ENCODE results near the gene MAD2L1.

MAD2L1 gene

DNA sequence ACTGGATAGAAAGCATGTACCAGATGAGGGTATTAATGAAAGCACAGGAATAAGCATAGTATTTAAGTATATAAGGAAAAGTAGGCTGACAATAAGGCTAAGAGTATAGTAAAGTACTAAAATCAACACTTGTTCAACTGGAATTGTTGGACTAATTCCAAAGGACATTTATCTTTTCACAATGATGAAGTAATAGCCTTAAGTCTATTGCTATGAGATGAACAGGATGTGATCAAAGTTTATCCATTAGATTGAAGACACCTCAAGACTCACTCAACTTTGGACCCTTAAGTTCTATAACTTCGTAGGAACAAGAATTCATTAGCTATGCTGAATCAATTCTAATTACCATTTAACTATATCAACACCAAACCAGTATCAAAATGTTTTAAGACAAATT, 7.6 kb downstream of the MAD2L1 start:
- DNase-seq (ENCODE audit: low read depth in 2 of 2) = no peak

DNA sequence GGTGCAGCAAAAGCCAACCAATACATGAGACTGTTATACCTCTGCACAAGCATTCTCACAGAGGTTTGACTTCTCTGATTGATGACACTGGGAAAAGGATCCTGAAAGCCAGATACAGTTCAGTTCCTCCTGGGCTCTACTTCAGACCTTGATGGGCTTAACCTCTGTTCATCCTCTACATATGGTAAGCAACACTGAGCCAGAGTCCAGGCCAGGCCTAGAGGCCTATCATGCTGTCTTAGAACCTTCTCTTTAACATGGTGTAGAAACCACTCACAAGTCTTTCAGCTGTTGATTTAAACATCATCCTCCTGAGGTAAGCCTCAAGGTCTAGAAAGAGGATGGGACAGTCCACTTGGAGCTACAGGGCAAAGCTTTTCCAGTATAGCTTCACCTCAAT, 9.2 kb downstream of the MAD2L1 start:
- no peak for DNase-seq (ENCODE audit: low read depth in 2 of 2)

GRCh38 chr4:120056246-120056645, 10.4 kb downstream of the MAD2L1 start:
- DNase-seq (ENCODE audit: low read depth in 2 of 2) = no peak

DNA sequence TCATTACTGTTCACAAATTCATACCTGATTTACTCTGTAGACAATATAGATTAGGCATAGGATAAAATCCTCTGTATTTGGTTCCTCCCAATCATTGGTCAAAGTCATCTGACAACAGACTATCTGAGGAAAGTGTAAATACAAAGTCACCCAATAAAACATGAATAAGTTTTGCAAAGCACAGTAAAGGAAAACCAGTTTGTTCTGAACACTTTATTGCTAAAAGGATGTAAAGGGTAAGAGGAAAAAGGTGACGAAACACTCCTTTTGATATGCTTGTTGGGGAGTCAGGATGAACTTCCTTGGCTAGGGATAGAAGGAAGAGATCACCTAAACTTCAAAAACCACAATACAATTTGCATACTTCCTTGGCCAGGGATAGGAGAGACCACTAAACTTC, 10.9 kb downstream of the MAD2L1 start:
- no peak for DNase-seq (ENCODE audit: low read depth in 2 of 2)

DNA sequence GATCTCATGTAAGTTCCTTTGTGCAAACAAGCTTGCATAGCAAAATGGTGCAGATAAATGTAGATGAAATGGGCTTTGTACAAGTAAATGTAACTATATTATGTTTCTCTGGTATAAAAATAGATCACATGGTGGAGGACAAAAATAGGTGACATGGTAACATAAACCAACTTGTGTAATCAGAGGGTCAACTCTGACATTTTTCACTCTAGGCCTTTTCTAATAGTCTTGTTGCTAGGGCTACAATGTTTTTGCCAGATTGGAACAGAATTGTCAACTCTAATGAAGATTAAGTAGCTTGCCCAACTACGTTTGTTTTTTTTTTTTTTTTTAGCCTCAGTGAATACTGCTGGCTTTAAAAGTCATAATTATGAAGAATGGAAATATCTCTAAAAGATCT, 11.5 kb downstream of the MAD2L1 start:
- DNase-seq (ENCODE audit: low read depth in 2 of 2) = no peak

DNA sequence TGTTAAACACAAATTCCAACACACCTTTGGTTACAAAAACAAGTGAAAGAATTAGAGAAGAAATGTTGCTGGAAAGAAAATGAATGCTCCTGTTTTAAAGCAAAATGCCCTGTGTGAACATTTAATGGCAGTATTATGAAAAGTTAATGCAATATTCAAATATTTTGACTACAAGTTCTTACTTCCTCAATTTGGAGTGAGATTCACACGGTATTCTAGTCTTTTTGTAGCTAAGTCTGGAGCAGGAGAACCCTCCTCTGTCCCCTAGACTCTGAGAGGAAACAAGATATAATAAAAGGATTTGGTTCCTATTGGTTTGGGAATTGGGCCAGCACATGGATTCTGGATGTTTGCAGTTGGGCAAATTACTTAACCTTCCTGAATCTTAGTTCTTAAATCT, 12.7 kb downstream of the MAD2L1 start:
- DNase-seq (ENCODE audit: low read depth in 2 of 2) = no peak

GRCh38 chr4:120052856-120053255, 13.8 kb downstream of the MAD2L1 start:
- no peak for DNase-seq (ENCODE audit: low read depth in 2 of 2)

GRCh38 chr4:120051253-120051652, 15.4 kb downstream of the MAD2L1 start:
- no peak for DNase-seq (ENCODE audit: low read depth in 2 of 2)

DNA sequence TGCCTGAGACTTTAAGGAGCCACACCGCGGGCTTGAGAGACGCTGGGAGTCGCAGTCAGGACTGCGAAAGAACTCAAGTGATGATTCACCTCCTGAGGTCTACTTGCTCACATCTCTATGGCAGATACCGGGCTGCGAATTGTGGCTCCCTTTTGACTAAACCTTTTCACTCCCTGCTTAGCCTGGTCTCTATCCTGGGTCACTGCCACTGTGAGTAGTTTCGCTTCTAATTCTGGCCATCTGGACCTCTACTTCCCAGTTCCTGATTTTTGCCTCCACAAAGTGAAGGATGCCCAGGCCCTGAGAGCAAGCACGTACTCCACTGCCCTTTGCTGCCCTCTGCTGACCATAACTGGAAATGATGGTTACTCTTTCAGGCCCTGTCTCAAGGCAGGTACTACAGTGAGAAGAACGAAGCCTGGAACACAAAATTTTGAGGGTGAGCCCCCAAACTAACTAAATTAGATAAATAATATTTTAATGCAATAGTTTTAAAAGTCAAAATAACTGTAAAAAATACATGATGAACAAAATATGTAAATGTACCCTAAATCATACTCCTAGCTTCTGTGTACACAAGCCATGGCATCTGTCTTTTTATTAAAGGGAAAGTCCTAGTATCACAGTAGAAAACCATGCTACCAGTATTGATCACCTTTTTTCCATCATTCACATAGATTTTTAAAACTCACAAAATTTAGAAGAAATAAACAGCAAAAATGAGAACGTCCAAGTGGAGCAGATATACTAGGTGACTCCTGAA, 16.7 kb downstream of the MAD2L1 start:
- peak; percentile 19 to 28 for DNase-seq (ENCODE audit: low read depth in 2 of 2)

GRCh38 chr4:120043828-120044227, 22.8 kb downstream of the MAD2L1 start:
- DNase-seq (ENCODE audit: low read depth in 2 of 2) = no peak

GRCh38 chr4:120037411-120037810, 29.2 kb downstream of the MAD2L1 start:
- DNase-seq (ENCODE audit: low read depth in 2 of 2) = no peak

DNA sequence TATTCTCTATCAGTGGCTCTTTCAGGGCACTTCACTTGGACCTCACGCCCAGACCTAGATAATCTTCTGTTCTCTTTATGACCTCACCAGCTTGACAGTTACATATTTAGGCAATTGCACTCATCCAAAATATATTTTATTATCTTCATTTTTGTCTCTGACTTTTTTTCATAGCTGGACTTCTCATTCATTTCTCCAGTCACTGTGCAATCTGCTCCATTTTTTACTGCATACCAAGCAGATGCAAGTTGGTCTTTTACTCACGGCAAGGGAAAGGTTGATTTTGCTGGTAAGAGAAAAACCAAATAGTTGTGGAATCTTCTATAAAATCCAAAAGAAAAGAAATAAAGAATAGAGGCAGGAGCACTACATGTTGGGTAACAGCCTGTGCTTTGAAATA, 31.7 kb downstream of the MAD2L1 start:
- DNase-seq (ENCODE audit: low read depth in 2 of 2) = no peak

- DNase-seq (ENCODE audit: low read depth in 2 of 2) = no peak
These were observed 39.8 kb downstream of the MAD2L1 start for GRCh38 chr4:120026853-120027252.

GRCh38 chr4:120025516-120025915, 41.1 kb downstream of the MAD2L1 start:
- no peak for DNase-seq (ENCODE audit: low read depth in 2 of 2)

DNA sequence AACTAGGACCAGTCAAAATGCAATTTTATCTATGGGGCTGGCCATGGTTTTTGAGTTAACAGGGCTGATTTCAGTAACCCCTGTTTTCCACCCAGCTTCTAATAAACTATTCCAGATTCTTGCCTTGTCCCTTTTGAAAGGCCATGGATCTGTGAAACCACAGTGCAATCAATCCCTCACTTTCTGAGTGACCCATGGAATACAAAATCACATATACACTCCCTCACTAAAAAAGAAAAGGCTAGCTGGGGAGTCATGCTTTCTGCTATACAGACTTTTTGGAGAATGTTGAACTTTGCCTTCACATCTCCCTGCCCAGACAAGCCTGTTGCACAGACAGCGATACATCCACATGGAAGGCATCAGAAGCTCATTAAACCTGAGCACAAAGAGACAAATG, 47.9 kb downstream of the MAD2L1 start:
- DNase-seq (ENCODE audit: low read depth in 2 of 2) = no peak

DNA sequence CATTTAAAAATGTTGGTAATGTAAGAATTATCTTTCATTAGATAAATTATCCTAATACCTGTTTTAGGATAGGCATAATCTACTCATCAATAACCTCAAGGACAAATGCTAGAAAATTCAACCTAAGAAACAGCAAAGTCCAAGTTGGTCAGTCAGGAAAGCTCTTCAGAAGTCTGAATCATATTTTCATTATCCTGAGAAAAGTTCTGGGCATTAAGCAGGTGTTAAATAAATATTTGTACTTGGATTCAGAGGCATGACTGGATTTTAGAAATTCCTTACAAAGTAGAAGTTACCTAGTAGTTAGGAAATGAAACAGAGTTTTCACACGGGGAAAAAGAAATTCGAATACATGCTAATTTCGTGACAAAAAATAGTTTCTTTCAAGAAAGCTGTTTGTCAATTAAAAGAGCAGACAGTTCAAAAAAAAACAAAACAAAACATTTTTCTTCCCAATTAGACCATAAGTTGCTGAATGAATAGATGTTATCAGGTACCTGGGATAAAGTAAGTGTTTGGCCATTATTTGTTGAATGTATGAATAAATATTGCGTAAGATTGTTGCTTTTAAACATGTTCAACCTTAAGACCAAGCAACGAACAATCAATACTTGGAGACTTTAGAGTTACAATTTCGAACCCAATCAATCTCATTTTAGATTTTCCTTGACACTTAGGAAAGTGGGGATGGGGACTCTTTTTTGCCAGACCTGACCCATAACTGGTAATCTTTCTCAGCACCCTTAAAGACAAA, 48.5 kb downstream of the MAD2L1 start:
- no peak for DNase-seq (ENCODE audit: low read depth in 2 of 2)

DNA sequence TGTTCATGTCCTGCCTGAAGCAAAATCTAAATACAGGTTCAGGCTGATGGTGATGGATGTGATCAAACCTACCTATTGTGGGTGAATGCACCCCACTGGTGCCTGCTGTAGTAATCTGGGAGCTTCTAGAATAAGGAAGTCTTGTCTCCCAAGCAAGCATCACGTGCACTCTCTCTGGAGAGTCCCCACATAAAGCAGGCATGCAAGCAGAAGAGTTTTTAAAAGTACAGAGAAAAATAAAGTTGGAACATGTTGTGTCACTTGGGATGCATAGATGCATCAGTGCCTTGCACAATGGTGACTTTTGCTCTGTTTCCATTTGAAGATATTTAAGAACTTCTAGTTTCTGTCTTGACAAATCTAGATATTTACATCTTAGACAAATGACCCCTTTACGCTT, 54.9 kb downstream of the MAD2L1 start:
- no peak for DNase-seq (ENCODE audit: low read depth in 2 of 2)

DNA sequence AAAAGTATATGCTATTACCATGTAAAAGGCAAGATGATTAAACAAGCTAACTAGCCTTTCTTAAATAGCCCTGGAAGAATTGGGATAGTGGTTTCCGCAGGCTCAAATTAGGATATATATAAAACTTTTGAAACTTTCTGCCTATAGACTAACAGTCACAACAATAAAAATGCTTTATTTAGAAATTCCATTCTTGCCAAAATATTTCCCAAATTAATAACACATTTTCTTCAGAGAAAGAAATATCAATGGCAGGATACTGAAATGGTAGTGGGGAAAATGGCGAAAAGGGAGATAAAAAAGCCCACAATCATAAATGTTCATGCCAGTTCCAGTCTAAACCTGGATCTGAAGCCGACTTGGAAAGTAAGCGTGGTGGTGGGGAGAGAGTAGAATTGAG, 56.0 kb downstream of the MAD2L1 start:
- no peak for DNase-seq (ENCODE audit: low read depth in 2 of 2)

DNA sequence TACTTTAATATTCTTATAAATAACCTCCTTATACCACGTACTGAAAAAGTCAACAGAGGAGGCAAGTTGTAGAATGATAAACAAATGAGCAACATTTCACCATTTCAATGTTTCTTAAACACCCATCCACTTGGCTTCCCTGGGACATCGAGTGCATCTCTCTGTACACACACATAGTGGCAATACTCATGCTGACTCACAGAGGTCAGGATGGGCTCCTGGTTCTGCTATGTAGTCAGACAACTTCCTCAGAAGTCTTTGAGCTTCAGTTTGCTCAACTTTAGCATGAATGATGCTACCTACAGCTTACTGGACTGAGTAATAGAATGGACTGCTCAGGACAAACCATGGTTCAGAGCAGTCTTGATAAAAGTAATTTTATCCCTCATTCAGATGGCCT, 56.9 kb downstream of the MAD2L1 start:
- DNase-seq (ENCODE audit: low read depth in 2 of 2) = no peak

DNA sequence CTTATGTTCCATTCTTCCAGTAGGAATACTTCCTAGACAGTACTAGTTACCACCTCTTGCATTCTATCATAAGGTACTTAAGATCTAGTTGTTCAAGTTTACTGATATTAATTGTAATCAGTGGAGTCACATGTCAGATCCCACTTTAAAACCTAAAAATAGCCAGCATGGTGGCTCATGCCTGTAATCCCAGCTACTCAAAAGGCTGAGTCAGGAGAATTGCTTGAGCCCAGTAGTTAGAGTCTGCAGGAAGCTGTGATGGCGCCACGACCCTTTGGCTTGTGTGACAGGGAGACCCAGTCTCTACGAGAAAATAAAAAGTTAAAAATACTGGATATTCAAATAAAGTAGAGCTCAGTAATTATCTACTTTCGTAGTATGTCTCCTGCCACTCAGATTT, 57.7 kb downstream of the MAD2L1 start:
- no peak for DNase-seq (ENCODE audit: low read depth in 2 of 2)

DNA sequence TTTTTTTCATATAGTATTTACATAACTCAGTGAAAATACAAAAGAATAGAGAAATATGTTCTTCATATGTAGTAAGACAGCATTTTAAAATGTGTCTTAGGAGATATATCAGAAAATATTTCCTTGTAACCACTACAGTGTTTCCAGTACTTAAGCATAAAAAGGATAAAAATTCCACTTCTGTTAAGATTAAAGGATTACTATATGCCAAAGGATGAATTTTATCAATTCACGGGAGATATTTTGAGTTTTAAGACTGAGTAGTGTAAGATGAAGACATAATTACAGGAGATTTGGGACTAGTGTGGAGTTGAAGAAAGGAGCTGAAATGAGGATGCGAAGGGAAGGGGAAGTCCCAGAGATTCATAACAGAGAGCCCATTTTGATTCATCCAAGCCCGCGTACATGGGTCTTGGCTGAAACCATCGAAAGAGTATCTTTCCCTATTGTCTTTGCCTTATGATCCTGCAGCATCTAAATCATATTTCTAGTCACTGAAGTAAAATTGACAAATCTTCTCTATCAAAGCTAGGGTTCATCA, 58.7 kb downstream of the MAD2L1 start:
- no peak for DNase-seq (ENCODE audit: low read depth in 2 of 2)

DNA sequence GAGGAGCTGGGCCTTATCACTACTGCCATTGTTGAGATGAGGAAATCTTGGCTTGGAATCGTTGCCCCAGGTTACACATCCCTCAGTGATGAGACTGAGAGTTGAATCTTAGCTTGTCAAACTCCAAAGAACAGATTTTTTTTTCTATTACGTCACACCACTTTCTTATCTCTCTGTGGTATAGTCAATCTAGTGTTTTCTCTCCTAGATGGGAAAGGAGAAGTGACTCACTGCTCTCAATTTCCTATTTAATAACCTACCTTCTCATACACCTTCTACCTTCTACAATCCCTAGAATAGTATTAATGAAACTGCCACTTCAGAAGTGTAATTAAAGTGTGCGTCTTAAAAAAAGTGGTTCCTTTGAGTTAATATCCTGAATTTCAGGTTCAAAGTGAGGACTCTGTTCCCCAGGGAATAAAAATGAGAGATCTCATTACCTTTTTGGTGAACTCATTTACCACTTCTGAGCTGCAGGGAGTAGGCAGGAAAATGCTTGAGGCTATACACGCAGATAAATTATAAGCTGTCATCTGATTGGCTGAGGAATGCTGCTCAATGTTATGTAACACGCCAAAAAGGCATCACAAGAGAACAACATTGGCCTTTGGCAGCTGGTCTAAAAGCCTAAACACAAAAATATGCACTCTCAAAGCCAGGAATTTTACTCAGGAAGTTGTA, 59.3 kb downstream of the MAD2L1 start:
- DNase-seq (ENCODE audit: low read depth in 2 of 2) = no peak

Measured in stimulated activated CD8-positive, alpha-beta memory T cell treated with anti-CD3 and anti-CD28 coated beads, Interleukin-15, amount 100 ng/mL, for 48 hours (primary cell).